ENCODE data around the gene EFCAB13. TPM values are rescaled to one million over a fixed set of nuclear protein-coding genes. Genes with fewer than 3 reads are reported as not detected.
"Not testable (repeated sequence)": the region's sequence is repeated elsewhere in the genome, so short reads cannot be mapped to it uniquely, and the experiment has no call there.

The EFCAB13 gene
- total RNA-seq, 2 experiments from 2014 or later = 5.7 to 6.4 TPM

- H3K9me3 Mint-ChIP-seq = peaks cover 4% of the 10 kb centered on the region
- ChIA-PET POLR2A (no interaction called here), CTCF (no interaction called here)
- H3K27ac Mint-ChIP-seq = no peak overlapping the region
- H3K27me3 Mint-ChIP-seq = peaks cover 2% of the 10 kb centered on the region
- peaks cover 16% of the 10 kb centered on the region for H3K36me3 Mint-ChIP-seq (ENCODE audit: low read depth)
- H3K4me3 Mint-ChIP-seq = no peak overlapping the region
- no peak for DNase-seq
- peaks cover 14% of the 10 kb centered on the region for H3K4me1 Mint-ChIP-seq
Measured at GRCh38 chr17:47427985-47428384, 104.2 kb downstream of the EFCAB13 start.

GRCh38 chr17:47432240-47432639, 108.5 kb downstream of the EFCAB13 start:
- CTCF ChIA-PET = interaction anchor here (0.6 kb wide), 1 partner anchor 1826 kb away, joined by 5 read pairs; no protein-coding TSS in a partner anchor

GRCh38 chr17:47465165-47465564, 141.4 kb downstream of the EFCAB13 start:
- DNase-seq = no peak
- Mint-ChIP-seq H3K4me3 (no peak overlapping the region), H3K27me3 (no peaks in the 10 kb centered on the region), H3K9me3 (no peaks in the 10 kb centered on the region), H3K4me1 (no peaks in the 10 kb centered on the region), H3K27ac (no peak overlapping the region), H3K36me3 (ENCODE audit: low read depth) (no peaks in the 10 kb centered on the region)
- ChIA-PET POLR2A (no interaction called here), CTCF (no interaction called here)

More at GRCh38 chr17:47432240-47432639, 108.5 kb downstream of the EFCAB13 start:
- H3K9me3 Mint-ChIP-seq; H3K27ac Mint-ChIP-seq; H3K27me3 Mint-ChIP-seq; H3K4me3 Mint-ChIP-seq; H3K4me1 Mint-ChIP-seq; POLR2A ChIA-PET; H3K36me3 Mint-ChIP-seq (ENCODE audit: low read depth); DNase-seq: not testable (repeated sequence)

GRCh38 chr17:47466976-47467375, 143.2 kb downstream of the EFCAB13 start:
- H3K4me1 Mint-ChIP-seq; DNase-seq; H3K4me3 Mint-ChIP-seq; H3K27ac Mint-ChIP-seq; H3K9me3 Mint-ChIP-seq; H3K27me3 Mint-ChIP-seq; H3K36me3 Mint-ChIP-seq (ENCODE audit: low read depth); POLR2A ChIA-PET; CTCF ChIA-PET: not testable (repeated sequence)

DNA sequence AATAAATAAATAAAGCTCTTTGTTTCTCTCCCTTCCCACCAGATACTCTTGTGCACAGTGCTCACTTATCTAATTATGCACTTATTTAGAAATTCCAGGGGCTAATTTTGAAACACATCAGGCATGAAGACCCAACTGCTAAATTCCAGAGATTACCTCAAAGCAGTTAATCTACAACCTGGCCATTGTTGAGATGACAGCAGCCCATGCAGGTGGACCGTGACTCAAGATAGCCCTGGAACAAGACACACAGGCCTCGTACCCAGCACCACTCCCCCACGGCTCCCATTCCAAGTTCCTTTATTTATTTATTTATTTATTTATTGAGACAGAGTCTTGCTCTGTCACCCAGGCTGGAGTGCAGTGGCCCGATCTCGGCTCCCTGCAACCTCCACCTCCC, 147.1 kb downstream of the EFCAB13 start:
- CTCF ChIA-PET = no interaction called here
- Mint-ChIP-seq H3K4me3 (no peak overlapping the region), H3K9me3 (no peaks in the 10 kb centered on the region), H3K36me3 (ENCODE audit: low read depth) (peaks cover 8% of the 10 kb centered on the region), H3K27me3 (no peaks in the 10 kb centered on the region), H3K4me1 (no peaks in the 10 kb centered on the region), H3K27ac (no peak overlapping the region)
- POLR2A ChIA-PET = no interaction called here
- no peak for DNase-seq

- H3K9me3 Mint-ChIP-seq, H3K27ac Mint-ChIP-seq, H3K4me1 Mint-ChIP-seq, CTCF ChIA-PET, H3K4me3 Mint-ChIP-seq, POLR2A ChIA-PET, H3K27me3 Mint-ChIP-seq, DNase-seq: not testable (repeated sequence)
- peaks cover 11% of the 10 kb centered on the region for H3K36me3 Mint-ChIP-seq (ENCODE audit: low read depth)
Measured at GRCh38 chr17:47472073-47472472, 148.3 kb downstream of the EFCAB13 start.

Other genes with a start within 250 kb of the EFCAB13 start
- 100 to 1,000 TPM; 138 to 140 TPM for gene CDC27, start 134.7 kb upstream of the EFCAB13 start, total RNA-seq
- not detected for gene MYL4, start 114.6 kb upstream of the EFCAB13 start, total RNA-seq
- gene ITGB3, start 70.1 kb upstream of the EFCAB13 start, total RNA-seq = 1 to 10 TPM; 1.9 to 2.2 TPM
- 100 to 1,000 TPM; 103 to 105 TPM for gene NPEPPS, start 207.2 kb downstream of the EFCAB13 start, total RNA-seq

All from activated CD4-positive, alpha-beta memory T cell treated with anti-CD3 and anti-CD28 coated beads, Interleukin-2, amount 10 ng/mL, durations not matched to agents 7 days and 5 days (primary cell).